GM19193 (cell line): ENCODE results near the gene DYSF.

Experiments
- POLR2A ChIP-seq: IDR thresholded peaks from 4 replicates; pipeline ENCODE4 v1.6.1; 2011; ENCODE audit not compliant: insufficient read depth, insufficient read length; ENCODE audit errors: extremely low read depth

Gene DYSF

GRCh38 chr2:71695235-71696120 lies 242.1 kb downstream of the DYSF start:
- TF ChIP-seq POLR2A, result no peak

- TF ChIP-seq POLR2A, result no peak
Measured at GRCh38 chr2:71696381-71696780, 243.0 kb downstream of the DYSF start.

- TF ChIP-seq POLR2A, result no peak
Measured at GRCh38 chr2:71697106-71698004, 244.0 kb downstream of the DYSF start.

- no peak for TF ChIP-seq POLR2A
Measured at GRCh38 chr2:71699428-71699827, 246.1 kb downstream of the DYSF start.

GRCh38 chr2:71700041-71700657 lies 246.8 kb downstream of the DYSF start:
- no peak for TF ChIP-seq POLR2A

GRCh38 chr2:71700658-71701397 lies 247.5 kb downstream of the DYSF start:
- TF ChIP-seq POLR2A, result no peak

- no peak for TF ChIP-seq POLR2A
Measured at GRCh38 chr2:71702071-71702970, 249.0 kb downstream of the DYSF start.

GRCh38 chr2:71702971-71703898 lies 249.9 kb downstream of the DYSF start:
- no peak for TF ChIP-seq POLR2A

- TF ChIP-seq POLR2A, result no peak
Measured at GRCh38 chr2:71704131-71704561, 250.8 kb downstream of the DYSF start.

- no peak for TF ChIP-seq POLR2A
Measured at GRCh38 chr2:71704688-71705087, 251.3 kb downstream of the DYSF start.

- no peak for TF ChIP-seq POLR2A
Measured at GRCh38 chr2:71705171-71705960, 252.0 kb downstream of the DYSF start.

GRCh38 chr2:71706121-71706520 lies 252.8 kb downstream of the DYSF start:
- TF ChIP-seq POLR2A, result no peak
